Activated CD8-positive, alpha-beta memory T cell treated with anti-CD3 and anti-CD28 coated beads, Interleukin-2, amount 10 ng/mL, durations not matched to agents 7 days and 5 days (primary cell): ENCODE measurements around the gene RPE65. TPM values are rescaled to one million over a fixed set of nuclear protein-coding genes. Genes with fewer than 3 reads are reported as not detected.

Experiments used
- ATAC-seq: fragments of 150-1000 bp; cut with Tn5 transposase; one replicate; pipeline ENCODE4 v1.10.0; 2021; ENCODE audit warnings: moderate library complexity
- CTCF ChIA-PET: fragments of 350-600 bp; sonication (Branson Sonifier 250); formaldehyde crosslinking; loops from one replicate; lab custom pipeline; 2021; ENCODE audit warnings: antibody characterized with exemption; lab: Charles Lee
- DNase-seq: peaks from one replicate; pipeline ENCODE4 v3.0.0-alpha.2; 2020
- H3K27ac Mint-ChIP-seq: one replicate; pipeline ENCODE4 v1.8.0; 2021; ENCODE audit warnings: mild to moderate bottlenecking, mixed read lengths
- H3K27me3 Mint-ChIP-seq: one replicate; pipeline ENCODE4 v1.8.0; 2021; ENCODE audit warnings: mixed read lengths
- H3K36me3 Mint-ChIP-seq: one replicate; pipeline ENCODE4 v1.8.0; 2021; ENCODE audit warnings: mild to moderate bottlenecking, mixed read lengths
- H3K4me1 Mint-ChIP-seq: one replicate; pipeline ENCODE4 v1.8.0; 2021; ENCODE audit warnings: mixed read lengths
- H3K4me3 Mint-ChIP-seq: one replicate; pipeline ENCODE4 v1.8.0; 2021; ENCODE audit warnings: mild to moderate bottlenecking, moderate library complexity, mixed read lengths
- H3K9me3 Mint-ChIP-seq: one replicate; pipeline ENCODE4 v1.8.0; 2022; ENCODE audit warnings: low read depth, mixed read lengths
- total RNA-seq, 2 experiments: library from RNA; stranded (reverse); gene quantifications; one replicate each; pipeline ENCODE4 v1.2.3, GENCODE V29; 2021

RPE65 gene
- total RNA-seq, 2 experiments from 2014 or later, result not detected

- Mint-ChIP-seq H3K4me3 (no peak overlapping the region), H3K27me3 (no peaks in the 10 kb centered on the region), H3K4me1 (no peaks in the 10 kb centered on the region), H3K9me3 (no peaks in the 10 kb centered on the region), H3K27ac (no peak overlapping the region), H3K36me3 (no peaks in the 10 kb centered on the region)
- ATAC-seq, result no peak
- CTCF ChIA-PET, result no interaction called here
- no peak for DNase-seq
These were observed 66.7 kb downstream of the RPE65 start for GRCh38 chr1:68383092-68383491.

DNA sequence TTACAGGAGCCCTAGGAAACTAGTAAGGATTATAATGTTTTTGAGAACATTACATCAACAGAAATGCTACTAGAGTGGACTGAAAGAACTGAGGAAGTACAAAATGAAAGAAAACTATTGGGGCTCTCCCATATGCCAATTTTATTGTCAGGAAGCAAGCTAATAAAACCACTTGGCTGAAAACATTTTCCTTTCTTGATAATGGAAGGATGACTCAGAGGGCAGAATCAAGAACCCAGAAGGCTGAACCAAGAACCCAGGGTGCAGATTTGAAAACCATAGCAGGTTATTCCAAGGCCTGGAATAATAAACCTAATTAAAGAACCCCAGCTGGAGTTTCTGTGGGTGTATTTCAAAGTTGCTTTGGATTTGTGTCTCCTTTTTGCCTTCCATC, 70.7 kb downstream of the RPE65 start:
- no peak for DNase-seq
- H3K27me3 Mint-ChIP-seq, result no peaks in the 10 kb centered on the region
- ATAC-seq, result no peak

More for the DNA sequence above, 70.7 kb downstream of the RPE65 start:
- no peaks in the 10 kb centered on the region for H3K4me1 Mint-ChIP-seq
- no peaks in the 10 kb centered on the region for H3K9me3 Mint-ChIP-seq
- H3K36me3 Mint-ChIP-seq, result no peaks in the 10 kb centered on the region
- no peak overlapping the region for H3K27ac Mint-ChIP-seq
- no peak overlapping the region for H3K4me3 Mint-ChIP-seq
- CTCF ChIA-PET, result no interaction called here

Other genes starting within 250 kb of the RPE65 start
- not detected for gene WLS, start 217.4 kb downstream of the RPE65 start, total RNA-seq
- 10 to 100 TPM; 28.3 to 31.0 TPM for gene DEPDC1, start 47.1 kb upstream of the RPE65 start, total RNA-seq